ENCODE measurements around the gene DLGAP4. TPM values are rescaled to one million over a fixed set of nuclear protein-coding genes. Genes with fewer than 3 reads are reported as not detected.

The DLGAP4 gene
- total and polyA plus RNA-seq, 7 experiments from 2014 or later = 15.0 to 40.2 (median 35.3) TPM

DNA sequence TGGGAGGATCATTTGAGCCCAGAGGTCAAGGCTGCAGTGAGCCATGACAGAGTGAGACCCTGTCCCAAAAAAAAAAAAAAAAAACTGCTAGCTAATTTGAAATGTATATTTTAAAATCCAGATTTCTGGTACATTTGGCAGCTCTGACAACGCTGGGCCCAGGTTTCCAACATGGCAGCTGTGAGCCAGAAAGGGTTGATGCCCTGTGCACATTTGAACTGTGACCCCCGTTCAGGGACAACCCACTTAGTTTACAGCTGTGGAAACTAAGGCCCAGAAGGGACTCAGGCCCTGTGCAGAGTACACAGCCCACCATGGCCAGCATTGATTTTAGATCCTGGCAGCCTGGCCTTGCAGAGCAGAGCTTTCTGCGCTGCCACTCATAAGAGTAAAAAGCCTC is 179.1 kb downstream of the DLGAP4 start:
- Mint-ChIP-seq H3K27ac (no peak overlapping the region), H3K36me3 (peaks cover 0 to 9% (median 0%) of the 10 kb centered on the region in 5 donors), H3K4me1 (peaks cover 18 to 52% (median 30%) of the 10 kb centered on the region in 7 donors), H3K9me3 (no peaks in the 10 kb centered on the region), H3K27me3 (no peaks in the 10 kb centered on the region), H3K4me3 (no peak overlapping the region)
- H3K4me1 ChIP-seq (ENCODE audit: control insufficient read depth in 2 of 2, insufficient read depth in 2 of 2, low read length in 2 of 2) = peaks cover 0 to 2% of the 10 kb centered on the region in 2 donors
- CTCF ChIA-PET = interaction anchor here (0.9 kb wide), 1 partner anchor 118 kb away, joined by 3 read pairs; no protein-coding TSS in a partner anchor
- no peaks in the 10 kb centered on the region for H3K27me3 ChIP-seq (ENCODE audit: control insufficient read depth in 2 of 2, insufficient read depth in 2 of 2, low read length in 2 of 2)
- intact Hi-C loops (cut with micrococcal nuclease) = no loop called here
- H3K27ac ChIP-seq (ENCODE audit: low read depth, low read length) = no peak overlapping the region
- ATAC-seq = no peak
- H3K36me3 ChIP-seq (ENCODE audit: control insufficient read depth in 2 of 3, insufficient read depth in 3 of 3, low read length in 3 of 3) = peaks cover 0 to 7% (median 0%) of the 10 kb centered on the region in 3 experiments
- H3K9me3 ChIP-seq (ENCODE audit: control insufficient read depth in 2 of 3, low read length in 3 of 3) = no peaks in the 10 kb centered on the region
- no peak overlapping the region for H3K4me3 ChIP-seq (ENCODE audit: low read length)
- no peak for DNase-seq
- POLR2A ChIA-PET = interaction anchor here (0.8 to 0.9 kb wide), 2 partner anchors 22 to 64 kb away, joined by 3 to 4 read pairs; no protein-coding TSS in a partner anchor

GRCh38 chr20:36487069-36487468 is 180.9 kb downstream of the DLGAP4 start:
- no peak for ATAC-seq
- Histone ChIP-seq H3K27me3 (ENCODE audit: control insufficient read depth in 2 of 2, insufficient read depth in 2 of 2, low read length in 2 of 2) (no peaks in the 10 kb centered on the region), H3K4me3 (ENCODE audit: low read length) (no peak overlapping the region), H3K36me3 (ENCODE audit: control insufficient read depth in 2 of 3, insufficient read depth in 3 of 3, low read length in 3 of 3) (peaks cover 0 to 2% (median 0%) of the 10 kb centered on the region in 3 experiments), H3K9me3 (ENCODE audit: control insufficient read depth in 2 of 3, low read length in 3 of 3) (no peaks in the 10 kb centered on the region), H3K27ac (ENCODE audit: low read depth, low read length) (no peak overlapping the region), H3K4me1 (ENCODE audit: control insufficient read depth in 2 of 2, insufficient read depth in 2 of 2, low read length in 2 of 2) (peaks cover 9 to 11% of the 10 kb centered on the region in 2 donors)
- H3K4me3 Mint-ChIP-seq = no peak overlapping the region
- H3K27ac Mint-ChIP-seq = peak overlapping the region in 4 of 9 donors; percentile 21 to 93 (median 70)
- H3K36me3 Mint-ChIP-seq = peaks cover 0 to 4% (median 0%) of the 10 kb centered on the region in 5 donors
- H3K4me1 Mint-ChIP-seq = peaks cover 20 to 50% (median 34%) of the 10 kb centered on the region in 7 donors
- ChIA-PET POLR2A (no interaction called here), CTCF (no interaction called here)
- no peaks in the 10 kb centered on the region for H3K27me3 Mint-ChIP-seq
- no peak for DNase-seq
- intact Hi-C loops (cut with micrococcal nuclease) = no loop called here
- no peaks in the 10 kb centered on the region for H3K9me3 Mint-ChIP-seq

- no peak overlapping the region for H3K27ac ChIP-seq (ENCODE audit: low read depth, low read length)
- peak overlapping the region in 4 of 9 donors; percentile 8 to 65 (median 31) for H3K27ac Mint-ChIP-seq
- no peak overlapping the region for H3K4me3 Mint-ChIP-seq
- peaks cover 23 to 24% of the 10 kb centered on the region in 2 donors for H3K4me1 ChIP-seq (ENCODE audit: control insufficient read depth in 2 of 2, insufficient read depth in 2 of 2, low read length in 2 of 2)
- no peaks in the 10 kb centered on the region for H3K9me3 ChIP-seq (ENCODE audit: control insufficient read depth in 2 of 3, low read length in 3 of 3)
- ChIA-PET CTCF (interaction anchor here (0.5 kb wide), 2 partner anchors 165 to 204 kb away, joined by 3 read pairs; no protein-coding TSS in a partner anchor), POLR2A (interaction anchor here (1.6 kb wide), 1 partner anchor 26 kb away, joined by 7 read pairs; no protein-coding TSS in a partner anchor)
- H3K9me3 Mint-ChIP-seq = no peaks in the 10 kb centered on the region
- peaks cover 0 to 4% (median 0%) of the 10 kb centered on the region in 5 donors for H3K36me3 Mint-ChIP-seq
- H3K4me1 Mint-ChIP-seq = peaks cover 36 to 67% (median 48%) of the 10 kb centered on the region in 7 donors
- DNase-seq (no peak), ATAC-seq (no peak)
- no peaks in the 10 kb centered on the region for H3K27me3 Mint-ChIP-seq
- H3K27me3 ChIP-seq (ENCODE audit: control insufficient read depth in 2 of 2, insufficient read depth in 2 of 2, low read length in 2 of 2) = no peaks in the 10 kb centered on the region
- no peak overlapping the region for H3K4me3 ChIP-seq (ENCODE audit: low read length)
- intact Hi-C loops (cut with micrococcal nuclease) = no loop called here
- no peaks in the 10 kb centered on the region for H3K36me3 ChIP-seq (ENCODE audit: control insufficient read depth in 2 of 3, insufficient read depth in 3 of 3, low read length in 3 of 3)
These were observed 184.1 kb downstream of the DLGAP4 start for GRCh38 chr20:36490191-36490590.

DNA sequence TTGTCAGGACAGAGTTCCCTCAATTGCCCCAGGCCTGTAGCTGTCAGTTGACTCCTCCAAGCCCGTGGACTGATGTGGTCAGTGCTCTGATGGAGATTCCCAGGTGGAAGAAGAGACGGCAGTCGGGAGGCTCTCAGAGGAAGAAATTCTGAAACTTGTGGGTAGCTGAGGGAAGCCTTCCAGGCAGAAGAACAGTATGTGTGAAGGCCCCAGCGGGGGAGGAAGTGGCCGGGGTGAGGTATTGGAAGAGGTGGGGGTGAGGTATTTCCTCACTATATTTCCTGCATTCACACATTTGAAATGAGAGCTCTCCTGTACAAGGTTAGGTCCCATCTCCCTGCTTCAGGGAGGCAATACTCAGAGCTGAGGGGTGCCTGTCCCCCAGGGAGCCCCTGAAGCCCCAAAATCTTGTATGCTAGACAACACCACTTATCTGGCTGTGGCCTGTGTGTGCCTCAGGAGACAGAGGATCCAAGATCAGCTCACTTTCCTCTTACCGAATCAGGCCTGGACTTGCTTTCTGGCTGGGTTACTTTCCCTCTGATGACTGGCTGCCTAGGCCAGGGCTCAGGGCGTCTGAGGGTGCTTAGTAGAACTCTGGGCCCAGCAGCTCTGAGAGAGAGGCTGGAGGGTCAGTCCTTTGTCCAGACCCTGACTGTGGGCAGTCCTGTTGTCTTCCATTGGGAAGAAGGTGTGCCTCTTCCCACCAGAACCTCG is 185.9 kb downstream of the DLGAP4 start:
- H3K27me3 ChIP-seq (ENCODE audit: control insufficient read depth in 2 of 2, insufficient read depth in 2 of 2, low read length in 2 of 2) = no peaks in the 10 kb centered on the region
- H3K9me3 ChIP-seq (ENCODE audit: control insufficient read depth in 2 of 3, low read length in 3 of 3) = no peaks in the 10 kb centered on the region
- ChIA-PET CTCF (interaction anchor here (0.6 to 1.5 kb wide), 5 partner anchors 26 to 352 kb away, joined by 3 to 6 read pairs (median 4); no protein-coding TSS in a partner anchor), POLR2A (interaction anchor here (0.6 to 1.7 kb wide), 6 partner anchors 20 to 104 kb away, joined by 3 to 5 read pairs (median 3); partner anchors contain the start of gene TGIF2)
- ATAC-seq (peak; percentile 91), DNase-seq (peak in 8 of 9 donors; percentile 36 to 70 (median 66))
- H3K36me3 ChIP-seq (ENCODE audit: control insufficient read depth in 2 of 3, insufficient read depth in 3 of 3, low read length in 3 of 3) = peaks cover 0 to 8% (median 2%) of the 10 kb centered on the region in 3 experiments
- H3K27ac ChIP-seq (ENCODE audit: low read depth, low read length) = peak overlapping the region; percentile 68
- peak overlapping the region; percentile 33 for H3K4me3 ChIP-seq (ENCODE audit: low read length)
- Mint-ChIP-seq H3K4me3 (peak overlapping the region; percentile 56 to 78 (median 66)), H3K9me3 (no peaks in the 10 kb centered on the region), H3K36me3 (peaks cover 0 to 4% (median 0%) of the 10 kb centered on the region in 5 donors), H3K4me1 (peaks cover 30 to 57% (median 48%) of the 10 kb centered on the region in 7 donors), H3K27me3 (no peaks in the 10 kb centered on the region), H3K27ac (peak overlapping the region; percentile 67 to 96 (median 89))
- intact Hi-C loops (cut with micrococcal nuclease) = loop anchor here (1.0 to 2.0 kb wide), 4 partner anchors 25 to 289 kb away; no protein-coding TSS in a partner anchor
- peaks cover 23 to 24% of the 10 kb centered on the region in 2 donors for H3K4me1 ChIP-seq (ENCODE audit: control insufficient read depth in 2 of 2, insufficient read depth in 2 of 2, low read length in 2 of 2)

- Mint-ChIP-seq H3K9me3 (no peaks in the 10 kb centered on the region), H3K4me3 (peak overlapping the region in 2 of 10 donors; percentile 1 to 77), H3K27ac (peak overlapping the region in 4 of 9 donors; percentile 27 to 92 (median 86)), H3K27me3 (no peaks in the 10 kb centered on the region), H3K4me1 (peaks cover 30 to 54% (median 46%) of the 10 kb centered on the region in 7 donors), H3K36me3 (peaks cover 0 to 6% (median 0%) of the 10 kb centered on the region in 5 donors)
- intact Hi-C loops (cut with micrococcal nuclease) = loop anchor here (1.0 to 2.0 kb wide), 3 partner anchors 26 to 291 kb away; no protein-coding TSS in a partner anchor
- no peaks in the 10 kb centered on the region for H3K9me3 ChIP-seq (ENCODE audit: control insufficient read depth in 2 of 3, low read length in 3 of 3)
- peaks cover 0 to 20% (median 13%) of the 10 kb centered on the region in 3 experiments for H3K36me3 ChIP-seq (ENCODE audit: control insufficient read depth in 2 of 3, insufficient read depth in 3 of 3, low read length in 3 of 3)
- no peaks in the 10 kb centered on the region for H3K27me3 ChIP-seq (ENCODE audit: control insufficient read depth in 2 of 2, insufficient read depth in 2 of 2, low read length in 2 of 2)
- peak overlapping the region; percentile 68 for H3K27ac ChIP-seq (ENCODE audit: low read depth, low read length)
- H3K4me1 ChIP-seq (ENCODE audit: control insufficient read depth in 2 of 2, insufficient read depth in 2 of 2, low read length in 2 of 2) = peaks cover 23 to 24% of the 10 kb centered on the region in 2 donors
- ChIA-PET CTCF (interaction anchor here (1.0 to 1.5 kb wide), 3 partner anchors 27 to 290 kb away, joined by 3 to 5 read pairs (median 3); no protein-coding TSS in a partner anchor), POLR2A (interaction anchor here (0.6 to 1.4 kb wide), 4 partner anchors 21 to 154 kb away, joined by 3 to 5 read pairs (median 3); no protein-coding TSS in a partner anchor)
- no peak overlapping the region for H3K4me3 ChIP-seq (ENCODE audit: low read length)
- no peak for DNase-seq
- no peak for ATAC-seq
These were observed 187.1 kb downstream of the DLGAP4 start for GRCh38 chr20:36493051-36493800.

DNA sequence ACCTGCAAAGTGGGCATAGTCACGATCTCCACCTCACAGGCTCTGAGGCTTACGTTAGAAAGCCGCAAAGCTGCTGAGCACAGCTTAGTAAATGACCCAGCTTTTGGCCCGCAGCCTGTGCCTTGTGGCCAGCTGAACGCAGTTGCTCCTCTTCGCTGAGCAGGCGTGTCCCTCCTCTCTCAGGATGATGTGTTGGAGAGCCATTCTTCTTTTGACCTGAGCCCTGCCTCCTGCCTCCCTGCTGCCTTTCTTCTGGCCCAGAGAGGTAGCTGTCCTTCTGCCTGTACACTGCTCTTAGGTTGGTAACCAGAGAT is 187.6 kb downstream of the DLGAP4 start:
- H3K9me3 Mint-ChIP-seq = no peaks in the 10 kb centered on the region
- intact Hi-C loops (cut with micrococcal nuclease) = loop anchor here (1.0 to 2.0 kb wide), 3 partner anchors 27 to 291 kb away; no protein-coding TSS in a partner anchor
- no peaks in the 10 kb centered on the region for H3K27me3 ChIP-seq (ENCODE audit: control insufficient read depth in 2 of 2, insufficient read depth in 2 of 2, low read length in 2 of 2)
- peaks cover 0 to 25% (median 13%) of the 10 kb centered on the region in 3 experiments for H3K36me3 ChIP-seq (ENCODE audit: control insufficient read depth in 2 of 3, insufficient read depth in 3 of 3, low read length in 3 of 3)
- H3K27ac ChIP-seq (ENCODE audit: low read depth, low read length) = no peak overlapping the region
- no peaks in the 10 kb centered on the region for H3K27me3 Mint-ChIP-seq
- DNase-seq (no peak), ATAC-seq (no peak)
- H3K4me3 ChIP-seq (ENCODE audit: low read length) = no peak overlapping the region
- no peaks in the 10 kb centered on the region for H3K9me3 ChIP-seq (ENCODE audit: control insufficient read depth in 2 of 3, low read length in 3 of 3)
- H3K27ac Mint-ChIP-seq = peak overlapping the region in 5 of 9 donors; percentile 8 to 86 (median 32)
- H3K36me3 Mint-ChIP-seq = peaks cover 0 to 9% (median 0%) of the 10 kb centered on the region in 5 donors
- ChIA-PET CTCF (interaction anchor here (1.0 kb wide), 1 partner anchor 291 kb away, joined by 3 read pairs; no protein-coding TSS in a partner anchor), POLR2A (interaction anchor here (0.6 to 1.0 kb wide), 2 partner anchors 30 to 153 kb away, joined by 3 read pairs; no protein-coding TSS in a partner anchor)
- H3K4me1 ChIP-seq (ENCODE audit: control insufficient read depth in 2 of 2, insufficient read depth in 2 of 2, low read length in 2 of 2) = peaks cover 23 to 24% of the 10 kb centered on the region in 2 donors
- H3K4me3 Mint-ChIP-seq = peak overlapping the region in 2 of 10 donors; percentile 1 to 38
- peaks cover 30 to 53% (median 45%) of the 10 kb centered on the region in 7 donors for H3K4me1 Mint-ChIP-seq

All from naive thymus-derived CD4-positive, alpha-beta T cell (primary cell).